GM23248 (cell line): ENCODE results near the gene PRR5L.

ENCODE experiments used
- EZH2 ChIP-seq: fragments of 200-600 bp; sonication (generic); IDR thresholded peaks from 2 replicates; pipeline ENCODE4 v1.6.1; 2018; ENCODE audit warnings: antibody characterized with exemption, mild to moderate bottlenecking; ENCODE audit not compliant: insufficient read depth, poor library complexity, severe bottlenecking
- EZH2phosphoT487 ChIP-seq: fragments of 200-600 bp; sonication (generic); IDR thresholded peaks from 2 replicates; pipeline ENCODE4 v1.6.1; 2018; ENCODE audit warnings: antibody characterized with exemption, moderate library complexity, mild to moderate bottlenecking, low read depth; ENCODE audit not compliant: insufficient read depth

- TF ChIP-seq EZH2phosphoT487 (no peak), EZH2 (no peak)
These were observed 125.6 kb downstream of the PRR5L start for GRCh38 chr11:36421546-36422155.
